K562 (cell line): ENCODE data around the gene PRKCB. TPM values are rescaled to one million over a fixed set of nuclear protein-coding genes. Genes with fewer than 3 reads are reported as not detected.
A peak's percentile ranks its signal among the peaks of the same experiment; 100 is the strongest.

Experiments used
- DPF2 ChIP-seq: fragments of 450-650 bp; IDR thresholded peaks from 2 replicates; pipeline ENCODE4 v1.6.1; 2016
- ERF ChIP-seq: fragments of 450-650 bp; formaldehyde crosslinking; IDR thresholded peaks from 2 replicates; pipeline ENCODE4 v1.4.0; 2020; ENCODE audit warnings: mild to moderate bottlenecking, mixed read lengths
- ETV6 ChIP-seq, 3 experiments: fragments of 150-350 bp in 1 of 3; sonication (generic) in 1 of 3; formaldehyde crosslinking in 1 of 3; IDR thresholded peaks; 2 replicates each; pipeline versions ENCODE4 v1.6.1 to v1.8.0; 2014 to 2022; ENCODE audit warnings: borderline replicate concordance in 2 of 3, low read depth in 2 of 3, antibody characterized with exemption in 1 of 3, low read length in 1 of 3, mild to moderate bottlenecking in 1 of 3, missing genetic modification reagents in 1 of 3
- HSF4 ChIP-seq: fragments of 250-450 bp; sonication (Bioruptor Pico); IDR thresholded peaks from 2 replicates; pipeline ENCODE4 v2.1.2; 2022; ENCODE audit warnings: mild to moderate bottlenecking, moderate library complexity, borderline replicate concordance
- KDM2B ChIP-seq: fragments of 250-450 bp; sonication (Bioruptor Pico); IDR thresholded peaks from 2 replicates; pipeline ENCODE4 v1.8.0; 2021; ENCODE audit warnings: mild to moderate bottlenecking, moderate library complexity
- LARP7 ChIP-seq: fragments of 450-650 bp; IDR thresholded peaks from 2 replicates; pipeline ENCODE4 v1.6.1; 2016
- MAFF ChIP-seq: IDR thresholded peaks from 2 replicates; pipeline ENCODE4 v1.6.1; 2012; ENCODE audit warnings: low read length, improper control_type of control experiment
- NR0B1 ChIP-seq: fragments of 450-650 bp; IDR thresholded peaks from one replicate; pipeline ENCODE4 v1.6.1; 2018; ENCODE audit warnings: mild to moderate bottlenecking, moderate library complexity; ENCODE audit not compliant: partially characterized antibody
- POLR2A ChIP-seq: fragments of 450-650 bp; conservative IDR thresholded peaks from 2 replicates; pipeline ENCODE4 v1.6.1; 2016
- RBM15 ChIP-seq: fragments of 200-400 bp; formaldehyde crosslinking; IDR thresholded peaks from 2 replicates; pipeline ENCODE4 v1.6.1; 2018; ENCODE audit warnings: mild to moderate bottlenecking, low read length, moderate library complexity; ENCODE audit not compliant: insufficient read depth
- ZNF174 ChIP-seq: fragments of 250-450 bp; sonication (Bioruptor Pico); IDR thresholded peaks from 2 replicates; pipeline ENCODE4 v1.4.0; 2020; ENCODE audit warnings: mild to moderate bottlenecking
- ZNF324 ChIP-seq: fragments of 250-450 bp; sonication (Bioruptor Pico); IDR thresholded peaks from 2 replicates; pipeline ENCODE4 v1.4.0; 2020; ENCODE audit warnings: mild to moderate bottlenecking
- polyA plus RNA-seq, 8 experiments: library from polyadenylated mRNA; depleted of rRNA in 4 of 8; stranded (reverse) in 5 of 8; unstranded in 3 of 8; fragments of >200 nt; fragmentation: Nextera tagmentation in 2 of 8; fragmentation: Illumina TruSeq in 1 of 8; extraction: Ambion mirVana in 2 of 8; extraction: Trizol in 1 of 8; gene quantifications; 2 replicates each; pipeline versions ENCODE4 v1.2.1 to v1.2.3, GENCODE V29; 2011 to 2014; ENCODE audit warnings: inconsistent platforms in 1 of 8, missing spikeins in 1 of 8
- total RNA-seq, 7 experiments: library from RNA; depleted of rRNA in 6 of 7; stranded (reverse); fragments of >200 nt in 6 of 7; fragmentation: Illumina TruSeq in 2 of 7; extraction: Trizol in 2 of 7; gene quantifications; 2 replicates each; pipeline versions ENCODE4 v1.2.1 to v1.2.3, GENCODE V29; 2011 to 2021; ENCODE audit warnings: low replicate concordance in 1 of 7
- TF ChIP-seq, protein P1 (sequence below): fragments of 250-450 bp; sonication (Bioruptor Pico); IDR thresholded peaks from 2 replicates; pipeline ENCODE4 v1.5.0; 2021; ENCODE audit warnings: mild to moderate bottlenecking, borderline replicate concordance
- TF ChIP-seq, protein P2 (sequence below): fragments of 200-800 bp; sonication (Bioruptor generic); IDR thresholded peaks from 2 replicates; pipeline ENCODE4 v1.6.1; 2017; ENCODE audit warnings: missing genetic modification characterization, missing compliant biosample characterization
- TF ChIP-seq, protein P3 (sequence below): fragments of 450-650 bp; IDR thresholded peaks from 2 replicates; pipeline ENCODE4 v1.6.1; 2016; ENCODE audit warnings: mild to moderate bottlenecking

PRKCB gene
- total and polyA plus RNA-seq, 9 of the 15 experiments (the other 6 are each of a cell fraction or from before 2014, with no cell fraction given) = 49.9 to 276 (median 148) TPM

GRCh38 chr16:23835390-23836077 lies at the start of gene PRKCB (continued):
- TF ChIP-seq, protein P1, sequence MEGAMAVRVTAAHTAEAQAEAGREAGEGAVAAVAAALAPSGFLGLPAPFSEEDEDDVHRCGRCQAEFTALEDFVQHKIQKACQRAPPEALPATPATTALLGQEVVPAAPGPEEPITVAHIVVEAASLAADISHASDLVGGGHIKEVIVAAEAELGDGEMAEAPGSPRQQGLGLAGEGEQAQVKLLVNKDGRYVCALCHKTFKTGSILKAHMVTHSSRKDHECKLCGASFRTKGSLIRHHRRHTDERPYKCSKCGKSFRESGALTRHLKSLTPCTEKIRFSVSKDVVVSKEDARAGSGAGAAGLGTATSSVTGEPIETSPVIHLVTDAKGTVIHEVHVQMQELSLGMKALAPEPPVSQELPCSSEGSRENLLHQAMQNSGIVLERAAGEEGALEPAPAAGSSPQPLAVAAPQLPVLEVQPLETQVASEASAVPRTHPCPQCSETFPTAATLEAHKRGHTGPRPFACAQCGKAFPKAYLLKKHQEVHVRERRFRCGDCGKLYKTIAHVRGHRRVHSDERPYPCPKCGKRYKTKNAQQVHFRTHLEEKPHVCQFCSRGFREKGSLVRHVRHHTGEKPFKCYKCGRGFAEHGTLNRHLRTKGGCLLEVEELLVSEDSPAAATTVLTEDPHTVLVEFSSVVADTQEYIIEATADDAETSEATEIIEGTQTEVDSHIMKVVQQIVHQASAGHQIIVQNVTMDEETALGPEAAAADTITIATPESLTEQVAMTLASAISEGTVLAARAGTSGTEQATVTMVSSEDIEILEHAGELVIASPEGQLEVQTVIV (CRISPR knock-in tag) = no peak
- TF ChIP-seq, protein P2, sequence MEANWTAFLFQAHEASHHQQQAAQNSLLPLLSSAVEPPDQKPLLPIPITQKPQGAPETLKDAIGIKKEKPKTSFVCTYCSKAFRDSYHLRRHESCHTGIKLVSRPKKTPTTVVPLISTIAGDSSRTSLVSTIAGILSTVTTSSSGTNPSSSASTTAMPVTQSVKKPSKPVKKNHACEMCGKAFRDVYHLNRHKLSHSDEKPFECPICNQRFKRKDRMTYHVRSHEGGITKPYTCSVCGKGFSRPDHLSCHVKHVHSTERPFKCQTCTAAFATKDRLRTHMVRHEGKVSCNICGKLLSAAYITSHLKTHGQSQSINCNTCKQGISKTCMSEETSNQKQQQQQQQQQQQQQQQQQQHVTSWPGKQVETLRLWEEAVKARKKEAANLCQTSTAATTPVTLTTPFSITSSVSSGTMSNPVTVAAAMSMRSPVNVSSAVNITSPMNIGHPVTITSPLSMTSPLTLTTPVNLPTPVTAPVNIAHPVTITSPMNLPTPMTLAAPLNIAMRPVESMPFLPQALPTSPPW (CRISPR knock-in tag) = peak; percentile 40
- TF ChIP-seq KDM2B (CRISPR knock-in tag) = no peak
- TF ChIP-seq DPF2 = no peak
- no peak for TF ChIP-seq ETV6 (IDR thresholded peaks at IDR 0.05; ENCODE audit: borderline replicate concordance in 1 of 2, low read depth in 2 of 2, low read length in 1 of 2)
- TF ChIP-seq ETV6 (CRISPR knock-in tag; IDR thresholded peaks at IDR 0.05; ENCODE audit: borderline replicate concordance) = no peak
- TF ChIP-seq NR0B1 = no peak
- TF ChIP-seq LARP7 = no peak
- TF ChIP-seq, protein P3, sequence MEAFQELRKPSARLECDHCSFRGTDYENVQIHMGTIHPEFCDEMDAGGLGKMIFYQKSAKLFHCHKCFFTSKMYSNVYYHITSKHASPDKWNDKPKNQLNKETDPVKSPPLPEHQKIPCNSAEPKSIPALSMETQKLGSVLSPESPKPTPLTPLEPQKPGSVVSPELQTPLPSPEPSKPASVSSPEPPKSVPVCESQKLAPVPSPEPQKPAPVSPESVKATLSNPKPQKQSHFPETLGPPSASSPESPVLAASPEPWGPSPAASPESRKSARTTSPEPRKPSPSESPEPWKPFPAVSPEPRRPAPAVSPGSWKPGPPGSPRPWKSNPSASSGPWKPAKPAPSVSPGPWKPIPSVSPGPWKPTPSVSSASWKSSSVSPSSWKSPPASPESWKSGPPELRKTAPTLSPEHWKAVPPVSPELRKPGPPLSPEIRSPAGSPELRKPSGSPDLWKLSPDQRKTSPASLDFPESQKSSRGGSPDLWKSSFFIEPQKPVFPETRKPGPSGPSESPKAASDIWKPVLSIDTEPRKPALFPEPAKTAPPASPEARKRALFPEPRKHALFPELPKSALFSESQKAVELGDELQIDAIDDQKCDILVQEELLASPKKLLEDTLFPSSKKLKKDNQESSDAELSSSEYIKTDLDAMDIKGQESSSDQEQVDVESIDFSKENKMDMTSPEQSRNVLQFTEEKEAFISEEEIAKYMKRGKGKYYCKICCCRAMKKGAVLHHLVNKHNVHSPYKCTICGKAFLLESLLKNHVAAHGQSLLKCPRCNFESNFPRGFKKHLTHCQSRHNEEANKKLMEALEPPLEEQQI = no peak
- TF ChIP-seq RBM15 = no peak
- TF ChIP-seq MAFF = no peak
- TF ChIP-seq ZNF174 (CRISPR knock-in tag) = no peak
- TF ChIP-seq ZNF324 = no peak
- TF ChIP-seq HSF4 = no peak
- no peak for TF ChIP-seq ERF
- TF ChIP-seq POLR2A = peak; percentile 28; the same call in 1 of the 2 replicates
